G401.6 (cell line): ENCODE results near the gene FBXO3.
"Not testable (repeated sequence)": the region's sequence is repeated elsewhere in the genome, so short reads cannot be mapped to it uniquely, and the experiment has no call there.

Source experiments
- FAIRE-seq: peaks from 2 replicates; lab custom pipeline; 2012; peaks lifted over from hg19 to GRCh38; lab: Jason Lieb, UNC

Gene FBXO3

DNA sequence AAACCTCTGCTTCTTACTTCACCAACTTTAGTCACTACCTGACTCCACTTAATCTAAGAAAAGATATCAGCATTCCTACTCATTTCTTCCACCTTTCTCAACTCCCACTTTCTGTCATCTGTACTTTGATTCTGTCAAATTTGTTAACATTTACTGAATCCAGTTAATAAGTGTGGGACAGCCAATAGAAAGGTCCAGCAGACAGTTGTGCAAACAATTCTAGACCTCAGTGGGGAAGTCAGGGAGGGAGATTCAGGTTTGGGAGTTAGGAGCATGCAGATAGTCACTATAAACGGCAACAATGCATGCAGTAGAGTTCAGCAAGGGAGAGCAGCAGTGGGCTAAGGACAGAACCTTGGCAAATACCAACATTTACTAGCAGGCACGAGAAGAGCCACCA is 4.1 kb downstream of the FBXO3 start:
- FAIRE-seq, result no peak

DNA sequence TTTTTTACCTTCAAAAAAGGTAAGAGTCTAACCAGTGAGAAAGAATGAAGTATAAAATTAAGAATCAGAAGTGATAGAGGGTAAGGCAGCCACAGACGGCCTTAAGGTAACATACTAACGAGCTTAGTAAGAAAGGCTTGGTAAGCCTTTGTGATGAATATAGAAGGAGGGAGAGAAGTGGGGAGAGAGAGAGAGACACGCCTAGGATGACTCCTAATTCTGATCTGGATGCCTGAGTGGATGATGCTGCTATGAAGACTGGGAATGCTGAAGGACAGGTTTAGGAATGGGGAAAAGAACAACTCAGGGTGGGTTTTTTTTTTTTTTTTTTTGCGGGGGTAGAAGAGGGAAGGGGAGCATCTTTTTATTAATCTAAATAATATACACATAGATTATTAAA is 4.8 kb downstream of the FBXO3 start:
- no peak for FAIRE-seq

DNA sequence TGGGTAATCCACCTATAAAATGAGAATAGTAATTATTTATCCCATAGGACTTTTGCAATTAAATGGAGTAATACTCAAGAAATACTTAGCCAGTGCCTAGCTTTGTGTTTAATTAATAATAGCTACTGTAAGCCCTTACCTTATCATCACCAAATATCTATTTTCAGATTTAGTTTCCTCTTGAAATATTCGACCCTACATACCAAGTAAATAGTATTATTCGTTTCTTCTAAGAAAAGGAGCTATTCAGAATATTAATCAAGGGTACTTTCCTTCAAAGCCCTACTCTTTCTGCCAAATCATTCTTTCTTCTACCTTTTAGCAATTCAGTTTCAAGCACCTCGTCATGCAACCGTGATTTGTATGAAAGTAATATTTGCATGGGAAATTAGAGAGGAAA is 6.7 kb downstream of the FBXO3 start:
- FAIRE-seq, result no peak

DNA sequence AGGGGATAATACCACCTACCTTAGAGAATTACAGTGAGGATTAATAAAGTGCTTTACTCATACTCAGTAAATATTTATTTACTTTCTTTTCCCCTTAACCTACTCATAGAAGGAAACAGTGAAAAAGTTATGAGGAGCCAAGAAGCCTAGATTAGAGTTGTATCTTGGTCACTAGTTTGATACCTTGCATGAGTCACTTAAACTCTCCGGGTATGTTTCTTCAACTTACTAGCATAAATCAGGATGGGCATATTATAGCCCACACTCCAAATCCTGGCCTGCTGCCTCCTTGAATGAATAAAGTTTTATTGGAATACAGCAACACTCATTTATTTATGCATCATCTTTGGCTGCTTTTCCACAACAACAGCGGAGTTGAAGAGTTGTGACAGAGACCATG is 8.2 kb downstream of the FBXO3 start:
- no peak for FAIRE-seq

DNA sequence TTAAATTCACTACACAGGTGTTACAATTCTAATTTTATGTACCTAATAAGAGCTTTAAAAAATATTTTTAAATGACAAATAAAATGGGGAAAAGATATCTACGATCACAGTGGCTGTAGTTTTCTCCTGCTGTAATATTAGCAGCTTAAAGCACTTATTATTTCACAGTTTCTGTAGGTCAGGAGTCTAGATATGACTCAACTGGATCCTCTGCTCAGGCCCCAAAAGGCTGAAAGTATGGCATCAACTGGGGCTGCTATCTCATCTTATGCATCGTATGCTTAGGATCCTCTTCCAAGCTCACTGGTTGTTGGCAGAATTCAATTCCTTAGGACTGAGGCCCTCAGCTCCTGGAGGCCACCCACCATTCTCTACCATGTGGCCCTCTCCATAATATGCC is 12.8 kb downstream of the FBXO3 start:
- no peak for FAIRE-seq

DNA sequence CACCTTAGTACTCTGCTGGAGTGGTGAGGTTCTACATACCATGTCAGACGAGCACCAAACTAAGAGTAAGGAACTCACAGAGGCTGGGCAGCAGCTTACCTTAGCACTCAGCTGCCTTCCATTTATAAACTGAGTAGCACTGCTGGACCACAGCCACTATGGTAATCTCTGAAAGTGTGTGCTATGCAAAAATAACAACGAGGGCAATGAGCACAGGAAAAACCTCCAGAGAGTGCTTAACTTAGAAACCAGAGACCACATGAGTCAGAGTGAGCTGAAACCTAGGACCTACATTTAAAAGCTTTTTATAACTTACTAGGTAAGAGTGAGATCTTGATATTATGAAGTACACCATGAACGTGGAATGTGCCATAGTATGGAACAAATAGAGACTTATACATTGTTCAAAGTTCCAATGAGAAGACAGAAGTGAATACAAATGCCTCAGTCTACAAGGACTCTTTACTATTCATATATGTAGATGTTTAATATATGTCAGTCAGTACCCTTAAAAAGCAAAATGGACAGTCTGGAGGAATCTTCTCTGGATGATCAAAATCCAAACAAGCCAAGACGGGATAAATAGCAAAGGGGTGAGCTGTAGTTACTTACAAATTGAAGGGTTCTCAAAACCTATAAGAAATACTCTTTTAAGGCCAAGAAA is 20.9 kb downstream of the FBXO3 start:
- no peak for FAIRE-seq

DNA sequence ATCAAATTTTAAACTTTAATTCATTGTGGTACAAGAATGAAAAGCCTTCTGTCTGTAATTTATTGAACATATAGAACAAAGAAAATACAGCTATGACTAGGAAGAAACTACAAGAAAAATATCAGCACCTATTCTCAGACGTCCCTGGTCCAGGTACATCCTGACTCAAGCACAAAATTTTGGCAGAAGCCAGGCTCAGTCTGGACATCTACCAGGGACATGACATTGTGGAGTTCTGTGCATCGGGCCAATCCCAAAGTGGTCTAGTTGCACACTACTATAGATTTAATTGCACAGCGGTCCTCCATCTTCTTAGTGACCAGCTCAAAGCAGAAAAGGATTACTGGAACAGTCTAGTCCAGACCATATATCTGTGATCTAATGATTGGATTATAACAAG is 22.4 kb downstream of the FBXO3 start:
- FAIRE-seq, result no peak

DNA sequence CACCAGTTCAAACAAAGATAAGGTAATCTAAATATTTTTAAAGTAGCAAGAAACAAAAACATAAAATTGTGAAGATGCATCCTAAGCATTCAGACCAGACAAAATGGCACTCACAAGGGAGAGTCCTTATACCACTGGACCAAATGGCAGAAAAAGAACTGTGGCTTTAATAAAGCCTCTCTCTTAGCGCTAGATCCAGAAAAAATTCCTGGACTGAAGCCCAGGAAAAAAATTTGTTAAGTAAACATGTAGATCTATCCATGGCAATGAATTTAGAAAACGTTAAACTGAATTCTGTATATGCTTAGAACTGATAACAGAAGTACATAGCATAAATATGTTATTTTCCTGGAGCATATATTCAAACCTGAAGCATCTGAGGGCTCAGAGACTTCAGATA is 26.3 kb downstream of the FBXO3 start:
- FAIRE-seq, result no peak

DNA sequence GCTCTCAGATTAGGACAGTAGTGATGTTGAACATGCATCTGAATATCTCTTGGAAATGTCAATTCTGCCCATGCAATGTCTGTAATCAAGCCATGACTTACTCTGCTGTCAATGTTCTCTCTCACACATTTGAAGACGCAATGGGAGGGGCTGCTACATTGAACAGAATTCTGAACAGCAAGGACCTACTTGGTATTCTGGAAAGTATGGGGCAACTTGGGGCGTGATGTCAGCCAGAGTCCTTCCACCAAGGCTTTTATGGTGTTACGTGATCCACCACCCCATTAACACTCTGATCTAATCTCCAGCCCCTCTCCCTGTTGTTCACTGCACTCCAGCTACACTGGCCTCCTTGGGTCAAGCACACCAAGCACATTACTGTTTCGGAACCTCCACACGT is 31.0 kb downstream of the FBXO3 start:
- FAIRE-seq, result no peak

DNA sequence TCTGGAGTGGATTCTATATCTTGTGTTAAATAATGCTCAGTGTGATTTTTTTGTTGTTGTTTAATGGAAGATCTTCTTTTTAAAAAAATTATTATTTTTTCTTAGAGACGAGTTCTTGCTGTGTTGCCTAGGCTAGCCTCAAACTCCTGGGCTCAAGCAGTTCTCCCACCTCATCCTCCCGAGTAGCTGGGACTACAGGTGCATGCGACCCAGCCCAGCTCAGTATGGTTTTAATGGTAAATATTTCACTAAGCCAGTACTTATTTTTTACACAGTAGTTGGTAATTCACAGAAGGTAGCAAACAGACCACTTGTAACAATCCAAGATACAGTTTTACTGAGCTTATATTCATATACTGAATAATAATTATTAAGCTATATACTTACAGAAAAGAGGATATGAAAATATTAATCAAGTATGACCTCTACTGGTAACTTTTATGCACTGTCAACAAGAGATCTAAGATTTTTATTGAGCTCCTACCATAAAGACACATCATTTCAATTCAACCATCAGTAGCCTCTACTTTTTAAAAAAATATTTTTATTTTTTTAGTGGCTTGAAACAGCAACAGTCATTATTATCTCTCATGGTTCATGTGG is 32.0 kb downstream of the FBXO3 start:
- peak; percentile 84 for FAIRE-seq

DNA sequence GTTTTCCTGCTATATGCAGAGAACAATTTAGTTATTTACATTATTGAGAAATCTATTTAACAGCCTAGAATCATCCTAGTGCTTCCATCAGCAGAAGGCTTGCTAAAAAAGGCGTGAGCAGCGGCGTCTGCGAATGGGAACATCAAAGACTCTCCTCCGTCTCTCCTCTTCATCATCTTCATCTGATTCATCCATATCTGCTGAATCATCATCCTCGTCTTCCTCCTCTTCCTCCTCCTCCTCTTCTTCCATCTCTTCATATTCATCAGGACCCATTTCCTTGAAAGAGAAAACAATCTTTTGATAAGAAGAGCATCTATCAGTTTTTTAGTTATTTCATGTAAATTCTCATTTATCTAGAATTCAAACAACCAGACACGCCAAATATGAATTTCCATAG is 32.5 kb downstream of the FBXO3 start:
- FAIRE-seq, result no peak

DNA sequence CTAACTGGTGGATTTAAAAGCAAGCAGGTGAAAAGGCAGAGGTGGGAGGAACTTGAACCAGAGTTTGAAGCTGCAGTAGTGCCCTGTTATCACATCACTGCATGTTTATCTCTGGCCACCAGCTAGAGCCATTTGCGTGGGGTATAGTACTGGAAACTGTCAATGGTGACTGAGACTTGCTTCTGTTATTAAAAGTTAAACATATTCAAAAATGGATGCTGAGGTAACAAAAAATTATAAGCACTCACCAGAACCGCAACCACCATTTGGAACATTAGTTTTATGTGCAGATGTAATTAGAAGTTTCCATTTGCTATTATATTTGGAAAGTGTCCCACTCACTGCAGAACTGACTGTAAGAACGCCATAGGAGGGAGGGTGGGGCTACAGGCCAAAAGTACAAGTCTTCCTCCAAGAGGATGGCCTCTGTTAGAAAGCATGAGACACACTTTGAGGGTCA is 36.9 kb downstream of the FBXO3 start:
- FAIRE-seq, result no peak

DNA sequence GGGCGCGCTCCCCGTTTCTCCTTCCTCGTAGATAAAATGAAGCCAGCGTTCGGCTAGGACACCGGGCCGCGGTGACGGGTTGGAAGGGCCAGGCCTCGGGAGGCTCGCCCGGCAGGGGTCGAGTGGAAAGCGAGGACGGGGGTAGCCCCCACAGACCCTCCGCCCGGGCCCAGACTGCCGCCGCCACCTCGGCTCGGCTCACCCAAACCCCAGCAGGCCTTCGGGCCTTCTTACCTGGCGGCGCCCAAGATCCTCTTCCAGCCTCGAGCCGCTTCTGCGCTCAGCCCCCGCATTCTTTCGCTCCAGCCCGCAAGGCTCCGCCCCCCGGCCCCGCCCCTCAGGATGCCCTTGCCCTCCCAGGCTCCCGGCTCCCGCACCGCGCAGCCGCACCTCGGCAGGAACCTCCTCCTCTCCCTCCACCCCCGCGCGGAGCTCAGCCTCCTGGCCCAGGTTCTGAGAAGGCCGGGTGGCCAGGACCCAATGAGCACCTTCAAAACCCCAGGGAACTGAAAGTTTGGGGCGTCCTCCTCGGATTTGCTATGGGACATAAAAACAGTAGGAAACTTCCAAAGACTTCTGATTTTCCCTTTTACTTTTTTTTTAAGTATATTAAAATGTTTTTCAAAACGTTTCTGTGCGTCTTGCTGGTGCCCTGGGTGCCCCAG is 38.0 kb downstream of the FBXO3 start, which contains the start of gene CD59:
Gene CD59, minus strand, starts transcription at position 276 of the 665 bp plus-strand sequence. CDS start 13,978 bp downstream, outside the sequence.
- no peak for FAIRE-seq

DNA sequence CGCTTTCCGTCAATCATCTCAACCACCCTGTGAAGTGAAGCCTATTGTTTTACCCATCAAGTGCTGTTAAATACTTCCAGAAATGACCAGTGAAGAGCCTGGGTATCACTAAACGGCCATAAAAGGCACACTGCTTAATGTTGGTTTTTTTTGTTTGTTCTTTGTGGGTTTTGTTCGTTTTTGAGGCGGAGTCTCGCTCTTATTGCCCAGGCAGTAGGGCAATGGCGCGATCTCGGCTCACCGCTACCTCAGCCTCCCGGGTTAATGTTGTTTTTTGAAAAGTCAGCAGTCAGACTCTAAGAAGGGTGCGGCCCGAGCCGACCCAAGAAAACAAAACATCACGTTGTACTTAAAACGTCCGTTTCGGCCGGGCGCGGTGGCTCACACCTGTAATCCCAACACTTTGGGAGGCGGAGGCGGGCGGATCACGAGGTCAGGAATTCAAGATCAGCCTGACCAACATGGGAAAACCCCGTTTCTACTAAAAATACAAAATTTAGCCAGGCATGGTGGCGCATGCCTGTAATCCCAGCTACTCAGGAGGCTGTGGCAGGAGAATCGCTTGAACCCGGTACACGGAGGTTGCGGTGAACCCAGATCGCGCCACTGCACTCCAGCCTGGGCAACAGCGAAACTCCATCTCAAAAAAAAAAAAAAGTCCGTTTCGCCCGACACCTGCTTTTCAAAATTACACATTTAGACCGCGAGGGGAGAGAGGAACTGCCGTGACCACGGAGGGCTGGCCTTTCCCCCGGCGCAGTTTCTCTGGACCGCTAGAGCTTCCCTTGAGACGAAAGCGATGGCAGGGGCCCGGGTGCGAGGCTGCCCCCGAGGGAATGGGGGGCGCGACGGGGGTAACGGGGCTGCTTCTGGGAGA is 38.8 kb downstream of the FBXO3 start:
- no peak for FAIRE-seq

DNA sequence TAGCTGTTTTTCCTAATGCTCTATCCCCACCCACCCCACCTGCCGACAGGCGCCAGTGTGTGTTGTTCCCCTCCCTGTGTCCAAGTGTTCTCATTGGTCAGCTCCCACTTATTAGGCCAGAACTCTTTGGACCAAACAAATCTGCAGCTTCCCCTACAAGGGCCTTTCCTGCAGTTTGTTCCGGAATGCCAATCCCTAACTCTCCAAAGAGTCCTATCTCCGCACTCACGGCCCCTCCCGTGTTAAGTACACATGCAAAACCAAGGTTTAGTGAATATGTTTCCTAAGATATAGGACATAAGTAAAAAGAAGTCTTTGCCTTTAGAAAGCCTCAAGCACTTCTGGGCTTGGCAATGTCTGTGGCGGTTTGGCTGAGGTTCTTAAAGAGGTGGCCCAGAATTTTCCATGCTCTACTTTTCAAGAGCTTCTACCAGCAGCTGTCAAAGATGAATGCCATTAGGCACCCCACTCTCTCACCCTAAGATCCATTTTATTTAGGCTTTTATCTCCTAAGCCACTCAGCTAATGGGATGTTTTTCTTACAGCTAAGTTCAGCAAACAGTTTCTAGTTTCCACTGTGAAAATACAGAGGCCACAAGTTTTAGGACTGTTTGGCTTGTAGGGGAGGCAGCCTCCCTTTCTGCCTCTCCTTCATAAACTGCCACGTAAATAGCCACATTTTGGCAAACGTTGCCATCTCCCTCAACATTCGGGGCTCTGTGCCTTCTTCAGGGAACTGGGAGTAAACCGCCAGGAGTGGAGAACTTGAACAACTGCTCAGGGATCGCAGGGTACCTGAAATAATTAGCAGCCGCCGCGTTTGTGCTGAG is 39.7 kb downstream of the FBXO3 start:
- no peak for FAIRE-seq

DNA sequence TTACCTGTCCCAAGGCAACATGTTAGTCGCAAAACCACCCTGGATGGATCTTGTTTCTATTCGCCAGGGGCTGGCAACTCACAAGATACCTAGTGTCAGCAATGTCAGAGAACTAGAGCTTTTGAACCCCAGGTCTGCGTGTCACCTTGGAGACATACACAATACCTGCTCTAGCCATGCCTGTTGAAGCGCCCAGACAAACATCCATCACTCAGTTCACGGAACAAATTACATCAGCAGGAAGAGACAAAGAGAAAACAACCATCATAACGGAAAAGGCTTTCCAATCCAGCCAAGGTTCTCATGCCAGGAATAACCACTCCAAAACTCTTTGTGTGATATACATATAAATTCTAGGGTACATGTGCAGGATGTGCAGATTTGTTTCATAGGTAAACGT is 40.3 kb downstream of the FBXO3 start:
- no peak for FAIRE-seq

DNA sequence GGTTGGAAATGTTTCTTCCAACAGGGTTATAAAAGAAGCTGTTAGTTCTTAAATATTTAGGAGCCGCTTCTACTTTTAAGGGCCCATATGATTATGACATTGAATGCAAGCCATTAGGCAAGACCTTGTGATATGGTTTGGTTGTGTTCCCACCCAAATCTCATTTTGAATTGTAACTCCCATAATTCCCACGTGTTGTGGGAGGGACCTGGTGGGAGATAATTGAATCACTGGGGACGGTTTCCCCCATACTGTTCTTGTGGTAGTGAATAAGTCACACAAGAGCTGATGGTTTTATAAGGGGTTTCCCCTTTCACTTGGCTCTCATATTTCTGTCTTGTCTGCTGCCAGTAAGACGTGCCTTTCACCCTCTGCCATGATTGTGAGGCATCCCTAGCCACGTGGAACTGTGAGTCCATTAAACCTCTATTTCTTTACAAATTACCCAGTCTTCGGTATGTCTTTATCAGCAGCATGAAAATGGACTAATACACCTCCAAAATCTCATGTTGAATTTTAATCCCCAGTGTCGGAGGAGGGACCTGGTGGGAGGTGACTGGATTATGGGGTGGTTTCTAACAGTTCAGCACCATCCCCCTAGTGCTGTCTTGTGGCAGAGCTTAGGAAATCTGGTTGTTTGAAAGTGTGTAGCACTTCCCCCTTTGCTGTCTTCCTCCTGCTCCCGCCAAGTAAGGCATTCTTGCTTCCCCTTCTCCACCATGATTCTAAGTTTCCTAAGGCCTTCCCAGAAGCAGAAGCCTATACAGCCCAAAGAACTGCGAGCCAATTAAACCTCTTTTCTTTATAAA is 42.4 kb downstream of the FBXO3 start:
- FAIRE-seq, result no peak

DNA sequence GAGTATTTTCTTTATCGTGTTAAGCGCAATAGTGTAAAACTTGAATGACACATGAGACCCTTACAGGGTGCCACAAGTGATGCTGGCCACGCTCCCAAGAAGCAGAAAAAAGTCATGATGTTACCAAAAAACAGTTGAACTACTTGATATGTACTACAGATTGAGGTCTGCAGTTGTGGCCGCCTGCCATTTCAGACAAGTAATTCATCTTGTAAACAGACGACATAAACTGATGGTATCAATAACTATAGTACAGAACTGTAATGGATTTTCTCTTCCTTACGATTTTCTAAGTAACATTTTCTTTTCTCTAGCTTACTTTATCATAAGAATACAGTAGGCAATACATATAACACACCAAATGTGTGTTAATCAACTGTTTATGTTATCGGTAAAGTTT is 43.6 kb downstream of the FBXO3 start:
- FAIRE-seq, result no peak

DNA sequence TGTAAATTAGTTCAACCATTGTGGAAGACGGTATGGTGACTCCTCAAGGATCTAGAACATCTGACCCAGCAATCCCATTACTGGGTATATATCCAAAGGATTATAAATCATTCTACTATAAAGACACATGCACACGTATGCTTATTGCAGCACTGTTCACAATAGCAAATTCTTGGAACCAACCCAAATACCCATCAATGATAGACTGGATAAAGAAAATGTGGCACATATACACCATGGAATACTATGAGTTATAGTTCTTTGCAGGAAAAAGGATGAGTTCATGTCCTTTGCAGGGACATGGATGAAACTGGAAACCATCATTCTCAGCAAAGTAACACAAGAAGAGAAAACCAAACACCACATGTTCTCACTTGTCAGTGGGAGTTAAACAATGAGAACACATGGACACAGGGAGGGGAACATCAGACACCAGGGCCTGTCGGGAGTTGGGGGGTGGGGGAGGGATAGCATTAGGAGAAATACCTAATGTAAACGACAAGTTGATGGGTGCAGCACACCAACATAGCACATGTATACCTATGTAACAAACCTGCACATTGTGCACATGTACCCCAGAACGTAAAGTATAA is 45.2 kb downstream of the FBXO3 start:
- FAIRE-seq, result not testable (repeated sequence)

DNA sequence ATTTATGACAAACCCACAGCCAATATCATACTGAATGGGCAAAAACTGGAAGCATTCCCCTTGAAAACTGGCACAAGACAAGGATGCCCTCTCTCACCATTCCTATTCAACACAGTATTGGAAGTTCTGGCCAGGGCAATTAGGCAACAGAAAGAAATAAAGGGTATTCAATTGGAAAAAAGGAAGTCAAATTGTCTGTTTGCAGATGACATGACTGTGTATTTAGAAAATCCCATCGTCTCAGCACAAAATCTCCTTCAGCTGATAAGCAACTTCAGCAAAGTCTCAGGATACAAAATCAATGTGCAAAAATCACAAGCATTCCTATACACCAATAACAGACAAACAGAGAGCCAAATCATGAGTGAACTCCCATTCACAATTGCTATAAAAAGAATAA is 46.8 kb downstream of the FBXO3 start:
- FAIRE-seq, result not testable (repeated sequence)

DNA sequence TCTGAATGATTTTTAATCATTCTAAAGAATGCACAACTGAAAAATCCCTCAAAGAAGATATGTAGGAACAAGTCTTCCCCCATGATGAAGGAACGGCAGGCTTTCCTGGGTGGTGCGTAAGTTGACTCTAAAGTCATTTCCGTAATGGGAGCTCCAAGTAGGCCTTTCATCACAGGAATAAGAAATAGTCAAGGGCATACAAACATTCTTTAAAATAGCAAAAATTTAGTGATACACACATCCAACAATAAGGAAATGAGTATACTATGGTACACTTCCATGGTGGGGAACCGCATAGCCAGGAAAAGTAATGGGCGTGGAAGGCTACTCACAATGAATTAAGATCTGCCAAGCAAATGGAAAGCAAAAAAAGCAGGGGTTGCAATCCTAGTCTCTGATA is 48.8 kb downstream of the FBXO3 start:
- FAIRE-seq, result no peak
